GM03348 (cell line): ENCODE results near the gene TAS2R41.

Experiments
- DNase-seq: peaks from one replicate; pipeline ENCODE4 v3.0.0; 2012; ENCODE audit warnings: low spot score

Gene TAS2R41

DNA sequence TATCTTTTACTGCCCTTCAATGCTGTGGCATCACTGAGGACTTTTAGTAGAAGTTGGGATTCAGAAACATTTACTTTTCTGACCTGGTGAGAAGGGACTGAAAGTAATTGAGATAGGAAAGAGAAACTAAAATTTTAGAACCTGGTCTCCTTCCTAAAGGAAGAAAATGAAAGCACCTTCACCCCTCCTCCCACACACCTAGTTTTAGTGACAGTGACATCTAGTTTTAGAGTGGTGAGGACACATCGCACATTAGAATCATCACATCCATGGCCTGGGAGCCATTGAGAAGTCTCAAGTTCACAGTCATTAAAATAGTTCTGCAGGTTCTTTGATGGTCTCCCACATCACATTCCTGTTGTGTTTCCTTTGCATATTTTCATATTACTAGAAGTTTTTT, 16.1 kb downstream of the TAS2R41 start:
- no peak for DNase-seq

DNA sequence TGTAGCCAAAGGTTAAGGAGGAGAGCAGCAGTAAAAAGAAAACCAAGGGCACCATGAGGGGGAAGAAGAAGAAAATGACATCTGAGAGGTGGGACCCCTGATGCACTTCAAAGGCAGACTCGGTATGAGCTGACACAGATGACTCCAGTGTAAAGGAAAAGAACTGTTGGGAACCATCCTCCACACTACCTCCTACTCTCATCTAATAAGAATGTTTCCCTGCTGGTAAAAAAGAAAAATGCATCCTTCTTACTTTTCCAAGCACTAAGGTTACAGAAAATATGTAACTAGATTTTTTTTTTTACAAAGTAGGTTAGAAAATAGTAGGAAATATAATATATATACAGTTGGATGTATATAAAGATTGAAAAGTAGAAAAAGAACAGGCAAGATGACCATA, 16.9 kb downstream of the TAS2R41 start:
- no peak for DNase-seq

DNA sequence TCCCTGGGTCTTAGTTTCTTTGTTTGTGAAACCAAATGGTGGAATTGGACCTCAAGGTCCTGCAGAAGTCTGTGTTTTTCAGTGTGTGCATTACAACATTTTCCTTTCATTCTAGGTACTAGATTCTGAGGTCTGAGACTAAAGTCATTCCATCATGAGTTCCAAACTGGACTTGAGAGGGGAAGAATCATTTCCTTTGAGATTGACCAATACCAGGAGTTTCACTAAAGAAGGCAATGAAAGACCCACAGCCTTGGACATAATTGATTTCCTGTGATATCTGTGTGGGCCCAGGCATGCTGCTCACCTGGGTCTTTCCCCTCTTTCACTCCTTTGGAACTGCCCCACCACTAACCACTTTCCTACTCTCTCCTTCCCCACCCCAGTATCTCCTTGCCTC, 18.2 kb downstream of the TAS2R41 start:
- no peak for DNase-seq

DNA sequence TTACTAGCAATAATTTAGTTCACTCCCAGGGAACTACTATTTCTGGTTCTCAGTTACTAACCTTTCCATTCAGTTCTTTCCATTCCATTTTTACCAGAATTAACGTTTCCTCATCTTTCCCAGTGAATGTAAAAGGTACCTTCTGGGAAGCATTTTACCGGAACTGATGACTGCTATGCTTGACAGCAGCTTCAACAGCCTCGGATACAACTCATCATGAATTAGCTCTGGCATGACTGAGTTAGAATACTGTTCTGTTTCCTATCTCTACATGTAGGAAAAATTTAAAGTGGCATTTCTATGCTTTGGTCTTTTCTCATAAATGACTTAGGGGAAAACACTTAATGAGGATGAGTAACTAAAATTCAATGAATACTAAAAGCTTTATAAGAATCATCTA, 18.6 kb downstream of the TAS2R41 start:
- no peak for DNase-seq

DNA sequence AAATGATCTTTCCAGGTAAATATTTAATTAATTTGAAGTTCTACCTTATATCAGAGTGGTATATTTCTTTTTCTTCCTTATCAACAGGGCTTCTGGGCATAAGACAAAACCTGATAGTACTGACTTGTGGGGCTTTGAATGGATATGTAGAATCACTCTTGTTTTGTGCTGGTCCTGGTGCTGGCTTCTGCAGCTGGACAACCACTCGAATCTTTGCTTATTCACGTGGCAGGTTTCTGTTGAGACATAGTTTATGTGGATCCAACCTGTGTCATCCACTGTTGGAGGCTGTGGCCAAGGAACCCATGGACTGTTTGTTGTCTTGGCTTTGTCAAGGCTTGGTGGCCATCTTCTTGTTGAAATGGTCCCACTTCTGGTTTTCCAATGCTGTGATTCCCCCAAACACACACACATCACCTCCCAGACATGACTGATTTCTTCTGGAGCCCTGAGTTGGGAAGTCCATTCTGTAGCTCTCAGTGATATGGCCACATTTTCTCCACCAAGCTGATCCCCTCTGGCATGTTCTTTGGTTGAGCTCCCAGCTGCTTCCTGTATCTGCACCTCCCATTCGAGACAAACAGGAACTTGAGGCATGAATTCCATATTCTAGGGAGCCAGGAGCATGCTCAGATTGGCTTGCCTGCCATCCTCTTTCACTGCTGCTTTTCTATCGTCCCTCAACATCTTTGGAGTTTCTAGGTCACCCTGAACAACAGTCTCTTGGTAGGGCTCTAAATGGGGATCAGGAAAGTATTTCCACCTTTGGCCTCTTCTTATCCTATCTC, 19.5 kb downstream of the TAS2R41 start:
- no peak for DNase-seq

DNA sequence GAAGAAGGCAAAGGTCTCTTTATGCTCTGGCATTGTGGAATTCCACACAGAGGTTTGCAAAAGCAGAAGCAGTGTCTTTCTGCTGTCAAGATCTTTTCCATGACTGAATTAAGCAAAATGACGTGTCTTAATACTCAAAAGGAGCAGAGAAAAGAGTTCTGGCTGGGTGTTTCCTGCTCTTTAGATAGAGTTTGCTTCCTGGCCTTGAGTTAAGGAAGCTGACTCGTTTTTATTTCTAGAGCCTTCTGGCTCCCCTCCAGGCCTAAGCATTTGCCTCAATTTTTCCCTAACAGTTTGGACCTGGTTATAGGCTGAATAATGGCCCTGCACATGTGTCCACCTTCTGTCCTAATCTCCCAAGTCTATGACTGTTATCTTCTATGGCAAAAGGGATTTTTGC, 21.6 kb downstream of the TAS2R41 start:
- peak; percentile 43 for DNase-seq

DNA sequence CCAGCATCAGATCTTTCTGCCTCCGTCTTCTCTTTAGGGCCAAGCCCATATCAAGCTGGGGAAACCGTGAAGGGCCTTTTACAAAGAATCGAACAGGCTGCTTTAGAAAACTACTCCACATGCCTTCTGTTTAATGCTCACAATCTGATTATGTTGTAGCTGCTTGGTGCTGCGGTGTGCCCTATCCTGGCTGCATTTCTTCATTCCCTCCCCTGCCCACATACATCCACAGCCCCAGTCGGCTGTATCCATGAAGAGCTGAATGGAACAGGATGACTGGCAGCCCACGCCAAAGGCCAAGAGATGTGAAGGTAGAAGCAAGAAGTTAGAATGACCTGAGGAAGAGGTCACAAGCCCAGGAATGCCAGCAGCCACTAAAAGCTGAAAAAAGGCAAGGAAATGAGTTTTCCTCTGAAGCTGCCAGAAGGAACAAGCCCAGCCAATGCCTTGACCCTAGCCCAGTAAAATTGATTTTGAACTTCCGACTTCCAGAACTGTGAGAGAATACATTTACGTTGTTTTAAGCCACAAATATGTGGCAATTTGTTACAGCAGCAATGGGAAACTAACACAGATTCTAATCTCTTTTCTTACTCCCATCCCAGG, 22.2 kb downstream of the TAS2R41 start:
- no peak for DNase-seq

DNA sequence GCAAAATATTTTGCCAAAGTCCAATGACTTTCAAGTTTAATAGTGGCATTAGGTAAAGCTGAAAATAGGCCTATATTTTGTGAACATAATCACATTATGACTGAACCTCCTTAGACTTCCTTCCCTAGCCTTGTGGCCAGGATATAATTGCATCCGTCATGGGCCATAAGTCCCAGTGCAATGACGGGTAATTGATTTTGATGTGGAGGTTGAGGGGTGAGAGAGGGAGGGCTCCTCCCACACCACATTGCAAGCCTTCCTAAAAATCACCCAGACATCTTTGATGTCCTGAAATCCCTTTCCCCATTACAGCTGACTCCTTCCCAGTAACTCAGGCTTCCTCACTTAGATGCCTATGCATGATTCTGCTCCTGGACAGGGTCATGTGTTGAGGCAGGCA, 25.6 kb downstream of the TAS2R41 start:
- DNase-seq: no peak

DNA sequence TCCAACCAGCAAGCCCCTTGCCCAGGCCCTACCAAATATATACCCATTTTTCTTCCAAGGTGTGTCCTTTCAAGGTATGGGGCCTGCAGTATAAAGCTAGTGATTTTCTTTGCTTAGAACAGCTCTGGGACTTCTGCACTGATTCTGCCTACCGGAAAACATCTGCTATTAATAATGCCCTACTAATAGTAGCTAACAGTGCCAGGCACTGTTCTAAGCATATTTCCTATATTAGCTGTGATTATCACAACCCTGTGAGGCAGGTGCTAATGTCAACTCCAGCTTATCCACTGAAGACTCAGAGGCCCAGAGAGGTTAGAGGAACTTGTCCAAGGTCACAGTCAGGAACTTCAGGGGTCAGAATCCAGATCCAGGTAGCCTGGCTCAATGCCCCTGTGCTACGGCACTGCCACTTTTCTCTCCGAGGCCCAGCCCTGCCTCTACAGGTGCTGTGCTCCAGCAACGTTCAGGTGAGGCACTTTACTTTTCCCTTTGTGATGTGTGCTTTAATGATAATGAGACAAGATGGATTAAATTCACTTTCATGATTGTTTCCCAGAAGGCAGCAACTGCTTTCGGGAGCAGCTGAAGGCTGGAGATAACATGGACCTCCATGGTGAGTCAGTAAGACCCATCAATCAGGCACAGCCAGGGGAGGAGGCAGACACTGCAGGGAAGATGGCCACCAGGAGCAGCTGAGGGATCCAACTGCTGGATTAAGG, 26.7 kb downstream of the TAS2R41 start:
- no peak for DNase-seq

DNA sequence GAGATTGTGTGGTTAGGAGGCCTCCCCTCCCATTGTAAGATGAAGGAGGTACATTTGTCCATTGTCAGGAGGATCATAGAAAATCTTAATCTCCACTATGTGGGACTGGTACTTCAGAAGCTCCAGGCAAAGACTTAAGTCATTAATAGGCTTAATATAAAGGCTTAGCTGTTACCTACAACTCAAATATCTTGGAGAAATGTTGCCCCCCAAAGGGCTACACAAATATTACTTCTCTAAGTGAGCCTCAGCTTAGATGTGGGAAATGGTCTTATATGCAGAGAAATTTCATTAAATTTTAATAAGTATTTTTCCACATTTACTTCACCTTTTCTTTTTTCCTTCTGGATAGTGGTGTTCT, 27.2 kb downstream of the TAS2R41 start:
- no peak for DNase-seq

DNA sequence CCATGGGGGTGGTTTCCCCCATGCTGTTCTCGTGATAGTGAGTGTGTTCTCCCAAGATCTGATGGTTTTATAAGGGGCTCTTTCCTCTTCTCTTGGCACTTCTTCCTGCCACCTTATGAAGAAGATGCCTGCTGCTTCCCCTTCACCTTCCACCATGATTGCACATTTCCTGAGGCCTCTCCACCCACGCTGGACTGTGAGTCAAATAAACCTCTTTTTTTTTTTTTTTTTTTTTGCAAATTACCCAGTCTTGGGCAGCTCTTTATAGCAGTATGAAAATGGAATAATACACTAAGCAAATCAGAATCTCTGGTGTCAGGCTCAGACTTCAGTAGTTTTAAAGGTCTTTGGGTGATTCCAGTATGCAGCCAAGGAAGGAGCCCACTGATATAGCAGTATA, 28.2 kb downstream of the TAS2R41 start:
- DNase-seq: no peak

DNA sequence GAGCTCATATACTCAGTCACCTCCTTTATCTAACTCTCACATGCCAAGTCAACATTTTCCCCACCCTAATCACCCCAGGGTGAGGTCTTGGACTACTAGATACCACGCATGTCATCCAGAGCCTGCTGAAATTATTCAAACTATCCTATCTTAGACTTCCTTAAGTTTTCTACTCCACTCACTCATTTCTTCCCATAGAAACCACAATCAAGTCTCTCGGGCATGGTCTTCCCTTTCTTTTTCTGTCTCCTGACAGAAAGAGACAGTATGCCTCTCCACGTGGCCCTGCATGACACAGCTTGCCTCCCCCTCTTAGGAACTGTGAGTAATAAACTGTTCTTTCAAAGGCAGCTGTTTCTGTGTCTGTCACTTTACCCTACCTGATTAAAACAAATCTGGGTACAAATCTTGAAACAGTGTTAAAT, 29.4 kb downstream of the TAS2R41 start:
- no peak for DNase-seq

DNA sequence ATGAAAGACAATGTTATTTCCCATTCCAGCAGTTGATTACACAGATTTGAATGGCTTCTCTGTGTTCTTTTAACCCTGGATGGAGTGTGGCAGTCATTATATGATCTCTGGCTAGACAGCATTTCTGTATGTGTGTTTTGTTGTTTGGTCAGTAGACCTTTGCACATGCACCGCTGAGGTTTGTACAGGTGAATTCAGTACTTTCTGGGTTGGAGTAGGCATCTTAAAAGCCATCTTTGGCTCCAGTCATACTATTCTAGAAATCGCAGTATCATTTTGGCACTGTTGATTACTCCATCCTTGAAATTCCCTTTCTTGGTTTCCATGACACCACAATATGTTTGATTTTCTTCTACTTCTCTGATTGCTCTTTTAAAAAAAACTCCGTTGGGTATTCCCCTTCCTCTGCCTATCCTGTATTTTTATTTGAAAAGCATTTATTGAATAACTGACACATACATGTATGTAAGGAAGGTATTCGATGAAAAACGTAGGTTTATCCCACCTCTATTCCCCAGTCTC, 29.9 kb downstream of the TAS2R41 start:
- no peak for DNase-seq

DNA sequence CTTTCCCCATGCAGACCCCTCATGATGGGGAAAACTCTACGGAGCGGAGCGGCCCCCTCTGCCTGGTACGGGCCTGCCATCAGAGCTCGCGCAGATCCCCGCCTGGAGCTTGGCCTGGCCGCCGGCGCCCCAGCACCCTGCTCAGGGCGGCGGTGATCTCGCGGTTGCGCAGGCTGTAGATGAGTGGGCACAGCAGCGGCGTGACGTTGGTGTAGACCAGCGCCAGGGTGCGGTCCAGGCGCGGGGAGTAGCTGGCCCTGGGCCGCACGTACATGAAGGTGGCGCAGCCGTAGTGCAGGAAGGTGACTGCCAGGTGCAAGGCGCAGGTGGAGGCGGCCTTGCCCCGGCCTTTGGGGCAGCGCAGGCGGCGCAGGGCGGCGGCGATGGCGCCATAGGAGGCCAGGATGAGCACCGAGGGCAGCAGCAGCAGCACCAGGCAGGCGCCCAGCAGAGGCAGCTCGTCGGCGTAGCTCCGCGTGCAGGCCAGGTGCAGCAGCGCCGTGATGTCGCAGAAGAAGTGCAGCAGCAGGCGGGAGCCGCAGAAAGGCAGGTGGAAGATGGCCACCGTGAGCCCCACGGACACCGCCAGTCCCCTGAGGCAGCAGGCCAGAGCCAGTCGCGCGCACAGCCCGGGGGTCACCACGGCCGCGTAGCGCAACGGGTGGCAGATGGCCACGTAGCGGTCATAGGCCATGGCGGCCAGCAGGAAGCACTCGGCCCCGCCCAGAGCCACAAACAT, 33.4 kb downstream of the TAS2R41 start:
- no peak for DNase-seq

DNA sequence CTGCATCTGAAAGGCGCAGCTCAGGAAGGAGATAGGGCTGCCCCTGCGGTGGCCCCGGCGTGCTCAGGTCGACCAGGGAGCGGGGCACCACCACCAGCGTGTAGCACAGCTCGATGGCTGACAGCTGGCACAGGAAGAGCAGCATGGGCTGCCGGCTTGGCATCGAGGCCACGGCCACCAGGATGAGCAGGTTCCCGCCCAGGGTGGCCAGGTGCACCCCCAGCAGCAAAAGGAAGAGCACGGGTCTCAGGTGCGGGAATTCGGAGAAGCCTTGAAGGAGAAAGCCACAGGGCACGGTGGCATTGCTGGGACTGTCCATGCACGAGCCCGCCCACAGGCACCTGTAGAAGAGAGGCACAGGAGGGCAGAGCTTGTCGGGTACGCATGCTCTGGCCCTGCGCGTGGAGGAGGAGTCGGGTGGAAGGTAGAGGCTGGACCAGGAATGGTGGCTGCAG, 33.9 kb downstream of the TAS2R41 start:
- no peak for DNase-seq

DNA sequence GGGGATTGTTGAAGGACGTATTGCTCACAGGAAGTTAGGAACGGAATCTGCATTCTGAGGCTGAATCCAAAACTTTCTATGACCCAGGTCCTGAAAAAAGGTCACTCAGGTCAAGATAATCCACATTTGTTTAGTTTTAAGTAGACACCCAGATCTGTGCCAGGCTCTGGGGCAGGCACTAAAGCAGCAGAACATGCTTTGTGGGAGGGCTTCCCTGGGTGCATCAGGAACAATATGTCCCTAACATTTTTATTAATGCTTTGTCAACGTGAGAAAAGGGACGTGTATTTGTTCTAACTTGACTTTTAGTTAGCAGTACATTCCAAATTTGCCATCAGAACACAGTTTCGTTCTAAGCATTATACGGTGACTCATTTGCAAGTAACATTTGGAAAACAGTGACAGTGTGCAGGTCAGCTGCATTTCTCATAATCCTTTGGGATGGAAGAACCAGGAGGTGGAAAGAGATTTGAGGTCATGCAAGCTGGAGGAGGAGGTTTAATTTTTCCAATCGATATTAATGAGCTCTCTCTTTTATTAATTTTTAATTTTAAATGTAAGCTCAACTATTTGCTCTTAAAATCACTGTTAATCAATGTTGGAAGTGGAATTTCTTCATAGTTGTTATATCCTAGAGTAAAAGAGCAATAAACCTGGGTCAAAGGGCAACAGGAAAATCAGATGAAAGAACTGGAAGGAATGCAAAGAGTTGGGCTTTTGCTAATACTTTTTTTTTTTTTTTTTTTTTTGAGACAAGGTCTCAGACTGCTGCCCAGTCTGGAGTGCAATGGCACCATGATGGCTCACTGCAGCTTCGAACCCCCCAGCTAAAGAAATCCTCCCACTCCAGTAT, 35.0 kb downstream of the TAS2R41 start:
- peak; percentile 29 for DNase-seq

DNA sequence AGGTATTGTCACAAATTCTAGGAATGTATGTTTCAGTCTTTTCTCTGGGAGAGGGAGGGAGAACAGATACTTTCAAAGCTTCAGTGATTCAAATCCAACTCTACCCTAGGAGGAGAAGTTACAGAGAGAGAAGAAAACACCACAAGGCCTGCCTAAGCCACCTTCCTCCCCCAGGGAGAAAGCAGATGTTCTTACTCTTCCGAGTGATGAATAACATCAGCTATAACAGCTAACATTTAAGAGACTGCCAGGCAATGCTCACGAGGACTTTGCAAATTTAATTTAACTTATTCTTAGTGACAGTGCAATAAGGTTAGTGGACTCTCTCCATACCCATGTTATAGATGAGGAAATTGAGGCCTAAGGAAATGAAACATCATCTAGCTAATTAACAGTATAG, 36.8 kb downstream of the TAS2R41 start:
- DNase-seq: no peak

DNA sequence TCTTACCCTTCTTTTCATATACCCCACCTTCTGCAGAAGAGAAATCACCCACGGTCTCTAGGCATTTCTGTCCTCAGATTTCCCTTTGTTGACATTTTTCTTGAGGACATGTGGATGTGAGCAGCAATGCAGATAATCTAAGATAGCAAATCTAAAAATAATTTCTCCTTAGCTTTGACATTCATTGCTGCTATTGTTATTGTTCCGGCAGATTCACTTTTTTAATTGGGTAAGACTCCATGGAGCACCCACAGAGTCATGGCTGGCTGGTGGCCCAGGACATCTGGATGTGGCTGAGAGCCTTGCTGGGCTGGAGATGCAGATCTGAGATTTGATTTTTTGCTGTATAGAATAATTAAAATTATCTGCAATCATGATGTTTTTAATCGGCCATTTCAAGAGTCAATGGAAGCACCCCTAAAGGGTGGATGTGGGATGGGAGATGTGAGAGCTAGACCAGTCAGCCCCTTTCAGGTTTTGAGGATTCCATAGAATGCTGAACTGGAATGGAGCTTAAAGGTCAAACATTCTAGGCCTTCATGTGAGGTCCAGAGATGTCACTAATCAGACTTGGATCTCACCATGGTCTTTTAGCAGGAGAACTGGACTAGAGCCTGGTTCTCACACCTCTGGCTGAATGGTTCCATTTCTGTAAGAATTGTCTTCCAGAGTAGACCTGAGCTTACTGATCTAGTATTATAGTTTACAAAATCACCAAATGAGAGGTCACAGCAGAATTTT, 37.5 kb downstream of the TAS2R41 start:
- peak; percentile 26 for DNase-seq

DNA sequence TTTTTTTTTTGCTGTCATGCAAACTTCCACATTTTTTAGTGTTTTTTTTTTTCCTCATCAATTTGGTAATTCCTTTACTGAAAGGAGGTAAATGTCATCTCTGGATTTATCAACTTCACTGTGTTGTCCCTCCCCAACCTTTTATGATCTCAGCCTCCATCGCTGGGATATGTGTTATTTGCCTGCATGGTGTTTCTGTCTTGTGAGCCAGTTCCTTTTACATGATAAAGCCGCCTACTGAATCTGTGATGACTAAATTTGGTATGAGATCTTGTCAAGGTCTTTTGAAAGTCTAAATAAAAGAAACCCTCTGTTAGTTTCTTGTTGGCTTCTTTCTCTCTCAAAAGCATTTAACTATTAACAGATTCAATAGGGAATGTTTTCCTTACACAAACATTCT, 39.3 kb downstream of the TAS2R41 start:
- no peak for DNase-seq

DNA sequence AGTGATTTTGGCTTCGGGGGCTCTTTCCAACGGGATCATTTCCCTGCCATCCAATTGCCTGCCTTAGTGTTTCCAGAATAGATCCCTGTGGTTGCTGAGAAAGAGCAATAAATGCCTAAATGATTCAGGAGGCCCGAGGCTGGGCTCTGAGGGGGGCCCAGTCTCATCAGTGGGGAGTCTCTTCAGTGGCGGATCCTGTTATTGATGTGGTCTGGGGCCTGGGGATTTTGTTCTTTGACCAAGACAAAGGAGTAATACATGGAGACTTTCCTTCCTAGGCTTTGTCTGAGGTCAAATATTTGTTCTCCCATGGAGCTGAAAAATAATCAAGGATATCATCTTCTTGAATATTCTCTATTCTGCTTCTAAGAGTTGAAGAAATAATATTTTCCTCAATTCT, 40.8 kb downstream of the TAS2R41 start:
- DNase-seq: no peak

DNA sequence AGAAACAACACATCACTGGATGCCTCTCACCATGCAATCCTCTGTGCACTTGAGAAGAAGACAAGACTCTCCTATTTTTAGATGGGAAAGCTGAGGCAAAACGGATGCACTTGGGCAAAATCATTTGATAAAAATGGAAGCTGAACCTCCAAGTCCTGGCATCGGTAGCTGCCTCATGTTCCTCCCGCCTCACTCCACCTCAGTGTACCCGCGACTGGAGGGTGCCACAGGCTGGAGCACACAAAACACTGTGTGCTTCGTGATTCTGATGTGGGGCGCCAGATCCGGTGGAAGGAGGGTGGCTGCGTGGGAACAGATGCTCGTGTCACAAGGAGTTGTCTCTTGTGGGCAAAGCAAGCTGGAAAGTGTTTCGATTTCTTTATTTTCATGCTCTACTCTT, 41.3 kb downstream of the TAS2R41 start:
- no peak for DNase-seq
